Coronary artery (tissue), 2 donors: ENCODE measurements around the gene ALDH4A1.
"Not testable (repeated sequence)": the region's sequence is repeated elsewhere in the genome, so short reads cannot be mapped to it uniquely, and the experiment has no call there.

Experiments used
- DNase-seq: peaks from one replicate; pipeline ENCODE4 v3.0.0-alpha.2; 2017; ENCODE audit warnings: low spot score
- H3K27ac ChIP-seq, 2 donors: fragments of 200-600 bp; sonication (generic); one replicate each; pipeline ENCODE4 v1.5.1; 2016 to 2019
- H3K4me3 ChIP-seq: fragments of 200-600 bp; sonication (generic); 2 replicates; pipeline ENCODE4 v1.5.1; 2016; ENCODE audit warnings: mild to moderate bottlenecking, moderate library complexity
- TF ChIP-seq, protein P1 (sequence below): fragments of 200-600 bp; sonication (generic); IDR thresholded peaks from one replicate; pipeline ENCODE4 v1.5.1; 2019; ENCODE audit warnings: antibody characterized with exemption

The ALDH4A1 gene

DNA sequence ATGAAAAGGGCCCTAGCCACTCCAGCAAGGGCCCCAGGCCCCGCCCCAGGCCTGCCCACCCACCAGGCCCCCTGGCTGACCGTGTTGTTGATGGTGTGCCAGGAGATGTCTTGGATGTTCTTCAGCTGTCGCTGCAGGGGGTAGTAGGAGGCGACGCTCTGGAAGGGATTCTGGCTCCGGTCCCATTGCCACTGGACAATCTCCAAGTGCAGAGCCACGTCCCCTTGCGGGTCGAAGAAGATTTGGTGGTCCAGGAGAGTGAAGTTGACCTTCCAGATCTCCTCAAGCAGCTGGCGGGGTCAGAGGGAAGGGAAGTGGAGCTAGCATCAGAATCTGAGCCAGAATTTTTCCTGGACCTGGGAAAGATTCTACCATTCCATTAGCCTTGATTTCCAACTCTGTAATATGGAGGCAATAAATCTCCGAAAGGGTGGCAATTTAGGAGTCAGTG lies 53.1 kb downstream of the ALDH4A1 start:
- Histone ChIP-seq H3K4me3 (no peak overlapping the region), H3K27ac (no peak overlapping the region)
- TF ChIP-seq, protein P1, sequence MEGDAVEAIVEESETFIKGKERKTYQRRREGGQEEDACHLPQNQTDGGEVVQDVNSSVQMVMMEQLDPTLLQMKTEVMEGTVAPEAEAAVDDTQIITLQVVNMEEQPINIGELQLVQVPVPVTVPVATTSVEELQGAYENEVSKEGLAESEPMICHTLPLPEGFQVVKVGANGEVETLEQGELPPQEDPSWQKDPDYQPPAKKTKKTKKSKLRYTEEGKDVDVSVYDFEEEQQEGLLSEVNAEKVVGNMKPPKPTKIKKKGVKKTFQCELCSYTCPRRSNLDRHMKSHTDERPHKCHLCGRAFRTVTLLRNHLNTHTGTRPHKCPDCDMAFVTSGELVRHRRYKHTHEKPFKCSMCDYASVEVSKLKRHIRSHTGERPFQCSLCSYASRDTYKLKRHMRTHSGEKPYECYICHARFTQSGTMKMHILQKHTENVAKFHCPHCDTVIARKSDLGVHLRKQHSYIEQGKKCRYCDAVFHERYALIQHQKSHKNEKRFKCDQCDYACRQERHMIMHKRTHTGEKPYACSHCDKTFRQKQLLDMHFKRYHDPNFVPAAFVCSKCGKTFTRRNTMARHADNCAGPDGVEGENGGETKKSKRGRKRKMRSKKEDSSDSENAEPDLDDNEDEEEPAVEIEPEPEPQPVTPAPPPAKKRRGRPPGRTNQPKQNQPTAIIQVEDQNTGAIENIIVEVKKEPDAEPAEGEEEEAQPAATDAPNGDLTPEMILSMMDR = no peak
- DNase-seq = no peak

DNA sequence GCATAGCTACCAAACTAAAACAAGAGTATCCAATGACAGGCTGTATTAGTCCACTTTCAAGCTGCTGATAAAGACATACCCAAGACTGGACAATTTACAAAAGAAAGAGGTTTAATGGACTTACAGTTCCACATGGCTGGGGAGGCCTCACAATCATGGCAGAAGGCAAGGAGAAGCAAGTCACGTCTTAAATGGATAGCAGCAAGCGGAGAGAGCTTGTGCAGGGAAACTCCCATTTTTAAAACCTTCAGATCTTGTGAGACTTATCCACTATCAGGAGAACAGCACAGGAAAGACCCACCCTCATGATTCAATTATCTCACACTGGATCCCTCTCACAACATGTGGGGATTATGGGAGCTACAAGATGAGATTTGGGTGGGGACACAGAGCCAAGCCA lies 54.6 kb downstream of the ALDH4A1 start:
- not testable (repeated sequence) for H3K4me3 ChIP-seq, H3K27ac ChIP-seq, DNase-seq

DNA sequence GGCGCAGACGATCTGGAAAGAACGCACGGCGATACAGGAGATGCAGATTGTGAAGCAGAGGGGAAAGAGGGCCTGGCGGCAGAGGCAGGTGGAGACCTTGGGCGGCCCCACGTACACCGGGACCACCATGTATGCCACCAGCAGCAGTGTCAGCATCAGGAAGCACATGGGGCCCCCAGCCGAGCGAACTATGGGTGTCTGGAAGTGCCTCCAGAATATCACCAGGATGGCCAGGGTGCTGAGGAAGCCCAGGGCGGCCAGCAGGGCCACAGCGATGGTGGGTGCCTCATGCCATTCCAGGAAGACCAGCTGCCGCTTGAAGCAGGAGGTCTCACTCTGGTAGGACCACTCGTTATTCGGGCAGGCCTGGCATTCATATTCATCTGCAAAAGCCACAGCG lies 62.2 kb downstream of the ALDH4A1 start:
- Histone ChIP-seq H3K4me3 (no peak overlapping the region), H3K27ac (no peak overlapping the region)
- no peak for DNase-seq
- TF ChIP-seq, protein P1 = no peak

DNA sequence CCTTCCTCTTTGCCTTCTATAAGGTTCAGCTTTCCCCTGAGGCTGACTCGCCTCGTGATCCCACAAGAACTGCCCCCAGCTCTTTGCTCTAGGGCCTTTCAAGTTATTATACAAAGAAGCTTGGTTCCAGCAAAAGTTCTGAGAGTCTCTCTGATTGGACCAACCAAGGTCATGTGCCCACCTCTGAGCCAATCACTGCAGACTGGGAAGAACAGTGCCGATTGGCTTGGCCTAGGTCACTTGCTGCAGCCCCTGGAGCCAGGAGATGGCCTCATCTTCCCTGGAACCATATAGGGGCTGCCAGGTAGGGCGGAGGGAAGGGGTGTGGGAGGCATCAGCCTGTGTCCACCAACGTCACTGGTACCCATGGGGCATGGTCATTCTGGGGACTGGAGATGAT lies 65.7 kb downstream of the ALDH4A1 start:
- Histone ChIP-seq H3K27ac (no peak overlapping the region), H3K4me3 (no peak overlapping the region)
- TF ChIP-seq, protein P1 = no peak
- DNase-seq = no peak

DNA sequence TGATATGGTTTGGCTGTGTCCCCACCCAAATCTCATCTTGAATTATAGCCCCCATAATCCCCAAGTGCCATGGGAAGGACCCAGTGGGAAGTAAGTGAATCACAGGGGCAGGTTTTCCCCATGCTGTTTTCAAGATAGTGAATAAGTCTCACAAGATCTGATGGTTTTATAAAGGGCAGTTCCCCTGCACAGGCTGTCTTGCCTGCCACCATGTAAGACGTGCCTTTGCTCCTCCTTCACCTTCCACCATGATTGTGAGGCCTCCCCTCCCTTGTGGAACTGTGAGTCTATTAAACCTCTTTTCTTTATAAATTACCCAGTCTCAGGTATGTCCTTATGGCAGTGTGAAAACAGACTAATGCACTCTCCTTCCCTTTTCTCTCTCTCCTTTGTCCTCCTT lies 70.0 kb downstream of the ALDH4A1 start:
- not testable (repeated sequence) for DNase-seq, H3K4me3 ChIP-seq, H3K27ac ChIP-seq

DNA sequence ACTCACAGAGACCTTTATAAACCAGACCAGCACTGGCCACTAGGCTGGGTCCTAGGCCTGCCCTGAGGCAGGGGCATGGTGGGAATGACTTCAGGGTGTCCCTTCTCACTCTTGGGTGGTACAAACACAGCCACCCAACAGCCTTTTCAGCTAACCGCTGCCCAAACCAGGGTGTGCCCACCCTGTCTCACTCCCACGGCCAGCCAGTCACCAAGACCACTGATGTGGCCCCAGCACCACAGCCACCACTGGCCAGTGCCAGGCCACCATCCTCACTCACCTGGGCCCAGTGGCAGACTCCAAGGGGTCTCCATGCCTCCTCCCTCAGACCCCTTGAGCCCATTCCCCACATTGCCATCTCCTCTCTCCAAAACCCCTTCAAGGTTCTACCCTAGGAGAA lies 70.7 kb downstream of the ALDH4A1 start:
- H3K4me3 ChIP-seq = no peak overlapping the region
- DNase-seq = no peak
- TF ChIP-seq, protein P1 = no peak
- H3K27ac ChIP-seq = no peak overlapping the region

DNA sequence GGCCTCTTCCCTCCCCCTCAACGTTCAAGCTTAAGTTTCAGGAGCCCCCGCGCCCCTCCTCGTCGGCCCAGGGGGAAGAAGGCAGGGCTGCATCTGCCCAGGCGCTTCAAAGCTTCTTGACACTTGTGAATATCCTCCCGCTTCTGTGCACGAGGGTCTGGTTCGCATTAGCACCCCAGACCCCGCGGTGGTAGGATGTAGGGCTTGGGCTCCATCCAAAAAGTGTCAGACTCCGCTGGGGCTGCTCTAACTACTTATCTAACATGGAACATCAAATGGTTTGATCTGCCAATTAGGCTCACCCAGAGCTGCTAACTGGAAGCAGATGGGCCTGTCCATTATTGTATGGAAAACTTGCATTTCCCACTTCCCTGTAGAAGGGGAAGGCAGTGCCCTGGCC lies 71.8 kb downstream of the ALDH4A1 start:
- Histone ChIP-seq H3K27ac (no peak overlapping the region), H3K4me3 (no peak overlapping the region)
- no peak for DNase-seq
- TF ChIP-seq, protein P1 = no peak

DNA sequence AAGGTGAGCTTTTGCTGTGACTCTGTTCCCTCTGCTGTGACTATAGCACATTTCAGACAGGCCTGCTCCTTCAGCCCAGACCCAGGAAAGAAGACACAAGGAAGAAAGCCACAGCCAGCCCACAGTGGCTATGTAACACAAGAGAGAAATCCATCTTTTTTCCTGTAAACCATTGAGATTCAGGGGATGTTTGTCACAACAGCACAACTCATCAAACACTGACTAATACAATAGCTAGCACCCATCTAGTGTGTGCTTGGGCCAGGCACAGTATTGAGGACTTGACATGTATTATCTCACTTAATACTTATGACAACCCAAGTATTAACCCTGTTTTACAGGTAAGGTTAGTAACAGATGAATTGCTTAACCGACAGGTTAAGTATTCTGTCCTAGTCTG lies 72.7 kb downstream of the ALDH4A1 start:
- H3K4me3 ChIP-seq = no peak overlapping the region
- no peak overlapping the region for H3K27ac ChIP-seq
- TF ChIP-seq, protein P1 = no peak
- DNase-seq = no peak
